Measurements from ENCODE around the gene ZSCAN25.
"Not testable (repeated sequence)": the region's sequence is repeated elsewhere in the genome, so short reads cannot be mapped to it uniquely, and the experiment has no call there.

ZSCAN25 gene

GRCh38 chr7:99616359-99617191, at the start of gene ZSCAN25:
Gene ZSCAN25, plus strand, starts transcription at chr7:99616946. Its CDS starts 2,661 bp downstream, at chr7:99619607.
- DNase-seq: peak; percentile 84 to 88

- DNase-seq: not testable (repeated sequence)
These were observed 48.0 kb upstream of the ZSCAN25 start for GRCh38 chr7:99568770-99569169.

DNA sequence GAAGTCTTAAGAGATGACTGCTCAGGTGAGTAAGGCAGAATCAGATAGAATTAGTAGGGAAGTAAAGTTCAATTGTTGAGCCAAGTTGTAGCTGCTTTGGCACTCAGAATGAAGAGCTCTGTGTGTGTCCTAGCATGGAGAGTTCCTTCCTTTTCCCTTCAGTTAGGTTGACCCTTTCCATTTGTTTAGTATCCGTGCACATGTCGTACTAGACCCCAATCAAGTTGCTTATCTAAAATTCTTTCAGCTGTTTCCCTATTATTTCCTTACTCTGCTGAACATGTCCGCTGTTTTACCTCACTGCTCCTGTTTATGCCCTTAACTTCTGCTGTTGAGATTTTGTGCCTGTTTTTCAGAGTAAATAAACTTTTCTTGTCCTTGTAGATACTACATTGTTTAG, 45.0 kb upstream of the ZSCAN25 start:
- no peak for DNase-seq

- DNase-seq: no peak
These were observed 43.5 kb upstream of the ZSCAN25 start for GRCh38 chr7:99573257-99573656.

- no peak for DNase-seq
These were observed 40.5 kb upstream of the ZSCAN25 start for GRCh38 chr7:99576251-99576650.

GRCh38 chr7:99579281-99579955, 37.3 kb upstream of the ZSCAN25 start:
- DNase-seq: no peak

GRCh38 chr7:99579956-99580777, 36.6 kb upstream of the ZSCAN25 start:
- DNase-seq: no peak

GRCh38 chr7:99580778-99581332, 35.9 kb upstream of the ZSCAN25 start:
- not testable (repeated sequence) for DNase-seq

- no peak for DNase-seq
These were observed 27.9 kb upstream of the ZSCAN25 start for GRCh38 chr7:99588868-99589267.

GRCh38 chr7:99594948-99595745, 21.6 kb upstream of the ZSCAN25 start:
- no peak for DNase-seq

DNA sequence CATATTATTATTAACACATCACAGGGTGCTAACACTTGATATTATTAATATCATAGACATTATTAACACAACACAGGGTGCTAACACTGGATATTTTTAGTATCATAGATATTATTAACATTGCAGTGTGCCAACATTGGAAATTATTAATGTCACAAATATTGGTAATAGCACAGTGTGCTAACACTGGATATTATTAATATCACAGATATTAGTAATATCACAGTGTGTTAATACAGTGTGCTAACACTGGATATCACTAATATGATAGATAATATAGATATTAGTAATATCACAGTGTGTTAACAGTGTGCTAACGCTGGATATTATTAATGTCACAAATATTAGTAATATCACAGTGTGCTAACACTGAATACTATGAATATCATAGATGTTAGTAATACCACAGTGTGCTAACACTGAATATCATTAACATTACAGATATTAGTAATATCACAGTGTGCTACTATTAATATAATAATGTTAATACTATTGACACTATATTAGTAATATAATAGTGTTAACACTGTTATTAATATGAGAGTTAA, 20.3 kb upstream of the ZSCAN25 start:
- no peak for DNase-seq

GRCh38 chr7:99597762-99598501, 18.8 kb upstream of the ZSCAN25 start, which contains the start of gene TMEM225B:
Gene TMEM225B, plus strand, starts transcription at chr7:99598267. Its CDS starts 6,122 bp downstream, at chr7:99604389.
- DNase-seq: no peak

DNA sequence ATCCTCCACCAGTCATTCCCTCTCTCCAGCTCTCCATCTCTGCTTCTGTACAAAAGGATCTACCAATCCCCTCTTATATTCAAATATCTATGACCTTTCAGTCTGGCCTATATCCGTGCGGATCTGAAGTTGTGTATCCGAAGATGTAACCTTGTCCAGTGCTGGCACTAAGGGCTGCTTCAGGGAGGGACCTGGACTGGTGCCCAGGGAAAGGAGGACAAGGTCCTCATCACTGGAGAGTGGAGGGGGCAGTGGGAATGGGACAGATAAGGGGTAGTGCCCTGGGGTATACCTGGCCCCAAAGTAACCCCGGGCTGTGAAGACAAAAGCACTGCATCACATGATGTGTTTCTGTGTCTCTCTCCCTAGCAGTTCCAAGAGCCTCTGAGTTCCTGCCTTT, 16.9 kb upstream of the ZSCAN25 start:
- DNase-seq: no peak

- DNase-seq: no peak
These were observed 15.0 kb upstream of the ZSCAN25 start for GRCh38 chr7:99601656-99602310.

DNA sequence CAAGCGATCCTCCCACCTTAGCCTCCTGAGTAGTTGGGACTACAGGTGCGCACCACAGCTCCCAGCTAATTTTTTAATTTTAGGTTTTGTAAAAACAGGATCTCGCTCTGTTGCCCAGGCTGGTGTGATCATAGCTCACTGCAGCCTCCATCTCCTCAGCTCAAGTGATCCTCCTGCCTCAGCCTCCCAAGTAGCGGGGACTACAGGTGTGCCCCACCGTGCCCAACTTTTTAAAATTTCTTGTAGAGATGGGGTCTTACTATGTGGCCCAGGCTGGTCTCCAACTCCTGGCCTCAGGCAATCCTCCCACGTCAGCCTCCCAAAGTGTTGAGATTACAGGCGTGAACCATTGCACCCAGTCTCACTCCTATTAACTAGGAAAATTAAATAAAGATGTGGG, 11.2 kb upstream of the ZSCAN25 start:
- DNase-seq: no peak

DNA sequence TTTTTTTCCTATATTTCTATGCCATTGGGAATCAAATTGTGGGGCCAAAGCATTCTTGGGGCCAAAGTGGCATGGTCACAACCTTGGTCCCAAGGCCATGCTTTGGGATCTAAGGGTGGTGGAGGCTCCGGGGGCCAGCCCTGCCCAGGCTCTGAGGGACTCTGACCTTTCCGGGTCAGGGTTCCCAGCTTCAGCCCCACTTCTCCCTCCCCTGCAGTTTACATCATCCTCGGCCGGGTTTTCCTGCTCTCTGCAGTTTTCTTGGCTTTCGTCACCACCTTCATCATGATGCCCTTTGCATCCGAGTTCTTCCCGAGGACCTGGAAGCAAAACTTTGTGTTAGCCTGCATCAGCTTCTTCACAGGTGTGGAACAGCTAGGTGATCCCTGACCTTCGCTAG, 10.2 kb upstream of the ZSCAN25 start:
- no peak for DNase-seq

DNA sequence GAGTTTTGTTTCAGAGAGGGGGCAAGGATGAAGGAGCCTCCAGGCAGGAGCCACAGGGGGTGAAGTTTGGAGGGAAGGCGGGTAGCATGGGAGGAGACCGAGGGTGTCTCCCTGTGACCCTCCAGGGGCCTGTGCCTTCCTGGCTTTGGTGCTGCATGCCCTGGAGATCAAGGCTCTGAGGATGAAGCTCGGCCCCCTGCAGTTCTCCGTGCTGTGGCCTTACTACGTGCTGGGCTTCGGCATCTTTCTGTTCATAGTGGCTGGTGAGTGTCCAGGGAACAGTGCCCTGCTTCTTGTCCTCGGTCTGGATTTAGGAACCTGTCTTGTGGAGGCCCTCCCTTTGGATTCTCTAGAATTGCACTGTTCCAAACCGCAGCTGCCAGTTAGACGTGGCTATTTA, 9.2 kb upstream of the ZSCAN25 start:
- DNase-seq: no peak

DNA sequence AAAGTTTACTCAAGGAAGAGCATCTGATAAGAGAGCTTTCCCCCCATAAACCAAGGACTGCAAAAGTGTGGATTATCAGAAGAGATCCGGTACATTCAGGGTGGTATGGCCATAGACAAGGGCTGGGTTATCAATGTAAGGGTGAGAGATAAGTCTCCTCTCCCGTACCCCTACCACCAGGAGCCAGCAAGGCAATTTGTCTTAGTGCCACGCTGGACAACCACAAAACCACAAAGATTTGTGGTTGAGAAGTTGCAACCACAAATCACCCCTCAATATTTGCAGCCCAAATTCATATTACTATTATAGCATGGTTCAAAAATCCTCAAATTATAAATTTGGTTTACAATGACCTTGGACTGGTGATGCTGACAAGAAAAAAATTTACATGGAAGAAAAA, 2.3 kb upstream of the ZSCAN25 start:
- no peak for DNase-seq

GRCh38 chr7:99615989-99616358, 772 bp upstream of the ZSCAN25 start:
- DNase-seq: no peak

DNA sequence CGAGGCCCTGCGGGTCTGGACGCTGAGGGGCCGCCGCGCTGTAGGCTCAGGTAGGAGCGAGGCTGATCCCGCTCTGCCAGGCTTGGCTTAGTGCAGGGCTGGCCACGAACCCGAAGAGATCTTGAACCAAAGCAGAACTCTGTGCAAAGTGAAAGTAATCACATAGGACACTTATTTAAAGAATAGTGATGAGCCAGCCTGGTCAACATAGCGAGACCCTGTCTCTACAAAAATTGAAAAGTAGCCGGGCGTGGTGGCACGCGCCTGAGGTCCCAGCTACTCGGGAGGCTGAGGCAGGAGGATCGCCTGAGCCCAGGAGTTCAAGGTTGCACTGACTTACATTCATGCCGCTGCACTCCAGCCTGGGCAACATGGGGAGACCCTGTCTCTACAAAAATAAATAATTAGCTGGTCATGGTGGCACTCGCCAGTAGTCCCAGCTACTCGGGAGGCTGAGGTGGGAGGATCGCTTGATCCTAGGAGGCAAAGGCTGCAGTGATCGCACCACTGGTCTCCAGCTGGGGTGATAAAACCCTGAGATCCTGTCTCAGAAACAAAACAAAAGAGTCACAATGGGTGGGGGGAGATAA, 541 bp downstream of the ZSCAN25 start:
- DNase-seq: no peak

Measured in Kasumi-1 (cell line).